Thoracic aorta (tissue), 2 donors: ENCODE measurements around the gene MADCAM1. TPM values are rescaled to one million over a fixed set of nuclear protein-coding genes. Genes with fewer than 3 reads are reported as not detected.
A peak's percentile ranks its signal among the peaks of the same experiment; 100 is the strongest.

Experiments used
- ATAC-seq: fragments of 150-250 bp; one replicate; pipeline ENCODE4 v1.8.0; 2017; ENCODE audit warnings: low read depth; ENCODE audit not compliant: insufficient number of reproducible peaks, low FRiP score
- DNase-seq: peaks from one replicate; pipeline ENCODE4 v3.0.0-alpha.2; 2020; ENCODE audit warnings: low spot score
- H3K27ac ChIP-seq, 2 donors: fragments of 200-600 bp; sonication (generic); 1 replicate in 1 of 2; 2 replicates in 1 of 2; pipeline ENCODE4 v1.5.1; 2016; ENCODE audit warnings: mild to moderate bottlenecking in 2 of 2, moderate library complexity in 2 of 2
- H3K27me3 ChIP-seq: fragments of 200-600 bp; sonication (generic); replicated peaks from 2 replicates; pipeline ENCODE4 v1.6.0; 2016; ENCODE audit warnings: mild to moderate bottlenecking; ENCODE audit not compliant: insufficient read depth
- H3K36me3 ChIP-seq: fragments of 200-600 bp; sonication (generic); one replicate; pipeline ENCODE4 v1.5.1; 2016
- H3K4me1 ChIP-seq, 2 donors: fragments of 200-600 bp; sonication (generic); 1 replicate in 1 of 2; 2 replicates in 1 of 2; pipeline versions ENCODE4 v1.5.1 to v1.6.0; 2016; ENCODE audit warnings: low read depth in 2 of 2, mild to moderate bottlenecking in 1 of 2; ENCODE audit not compliant: control insufficient read depth in 1 of 2
- H3K4me3 ChIP-seq: fragments of 200-600 bp; sonication (generic); 2 replicates; pipeline ENCODE4 v1.5.1; 2016; ENCODE audit warnings: mild to moderate bottlenecking
- H3K9me3 ChIP-seq: fragments of 200-600 bp; sonication (generic); 2 replicates; pipeline ENCODE4 v1.5.1; 2016
- total RNA-seq, 2 donors: library from RNA; depleted of rRNA; stranded (reverse); fragments of >200 nt; gene quantifications; one replicate each; pipeline versions ENCODE4 v1.1.0 to v1.2.3, GENCODE V29; 2016
- TF ChIP-seq, protein P1 (sequence below): fragments of 200-600 bp; sonication (generic); IDR thresholded peaks from one replicate; pipeline ENCODE4 v1.5.1; 2019; ENCODE audit warnings: antibody characterized with exemption

Gene MADCAM1
- total RNA-seq, 2 donors from 2014 or later = 0.92 TPM; not detected in 1

GRCh38 chr19:461721-462551 is 34.4 kb upstream of the MADCAM1 start:
- no peak for ATAC-seq
- Histone ChIP-seq H3K9me3 (no peaks in the 10 kb centered on the region), H3K36me3 (no peaks in the 10 kb centered on the region), H3K4me1 (peaks cover 0 to 5% of the 10 kb centered on the region in 2 donors), H3K4me3 (peak overlapping the region; percentile 64), H3K27ac (no peak overlapping the region), H3K27me3 (peaks cover 6% of the 10 kb centered on the region)
- DNase-seq = no peak
- TF ChIP-seq, protein P1, sequence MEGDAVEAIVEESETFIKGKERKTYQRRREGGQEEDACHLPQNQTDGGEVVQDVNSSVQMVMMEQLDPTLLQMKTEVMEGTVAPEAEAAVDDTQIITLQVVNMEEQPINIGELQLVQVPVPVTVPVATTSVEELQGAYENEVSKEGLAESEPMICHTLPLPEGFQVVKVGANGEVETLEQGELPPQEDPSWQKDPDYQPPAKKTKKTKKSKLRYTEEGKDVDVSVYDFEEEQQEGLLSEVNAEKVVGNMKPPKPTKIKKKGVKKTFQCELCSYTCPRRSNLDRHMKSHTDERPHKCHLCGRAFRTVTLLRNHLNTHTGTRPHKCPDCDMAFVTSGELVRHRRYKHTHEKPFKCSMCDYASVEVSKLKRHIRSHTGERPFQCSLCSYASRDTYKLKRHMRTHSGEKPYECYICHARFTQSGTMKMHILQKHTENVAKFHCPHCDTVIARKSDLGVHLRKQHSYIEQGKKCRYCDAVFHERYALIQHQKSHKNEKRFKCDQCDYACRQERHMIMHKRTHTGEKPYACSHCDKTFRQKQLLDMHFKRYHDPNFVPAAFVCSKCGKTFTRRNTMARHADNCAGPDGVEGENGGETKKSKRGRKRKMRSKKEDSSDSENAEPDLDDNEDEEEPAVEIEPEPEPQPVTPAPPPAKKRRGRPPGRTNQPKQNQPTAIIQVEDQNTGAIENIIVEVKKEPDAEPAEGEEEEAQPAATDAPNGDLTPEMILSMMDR = no peak

GRCh38 chr19:463483-464207 is 32.6 kb upstream of the MADCAM1 start:
- no peak for DNase-seq
- Histone ChIP-seq H3K4me3 (no peak overlapping the region), H3K9me3 (no peaks in the 10 kb centered on the region), H3K36me3 (no peaks in the 10 kb centered on the region), H3K27me3 (peaks cover 6% of the 10 kb centered on the region), H3K4me1 (peaks cover 0 to 5% of the 10 kb centered on the region in 2 donors), H3K27ac (no peak overlapping the region)
- TF ChIP-seq, protein P1 = no peak
- ATAC-seq = no peak

DNA sequence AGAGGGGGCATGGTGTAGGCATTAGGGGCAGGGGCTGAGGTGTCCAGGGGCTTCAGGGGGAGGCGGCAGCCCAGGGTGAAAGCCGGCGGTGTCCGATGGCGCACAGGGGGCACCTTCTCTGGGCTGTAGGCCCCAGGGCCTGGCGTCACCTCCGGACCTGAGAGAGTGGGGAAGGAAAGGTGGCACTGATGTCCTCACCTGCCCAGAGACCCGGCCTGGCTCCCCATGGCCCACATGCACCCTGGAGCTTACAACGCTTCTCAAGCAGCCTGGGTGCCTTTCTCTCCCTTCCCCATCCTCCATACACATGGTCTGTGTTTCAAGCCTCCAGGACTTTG is 32.1 kb upstream of the MADCAM1 start:
- H3K4me3 ChIP-seq = no peak overlapping the region
- H3K9me3 ChIP-seq = no peaks in the 10 kb centered on the region
- TF ChIP-seq, protein P1 = no peak
- DNase-seq (no peak), ATAC-seq (no peak)
- H3K27me3 ChIP-seq = peaks cover 6% of the 10 kb centered on the region
- no peaks in the 10 kb centered on the region for H3K36me3 ChIP-seq
- peaks cover 0 to 5% of the 10 kb centered on the region in 2 donors for H3K4me1 ChIP-seq
- no peak overlapping the region for H3K27ac ChIP-seq

DNA sequence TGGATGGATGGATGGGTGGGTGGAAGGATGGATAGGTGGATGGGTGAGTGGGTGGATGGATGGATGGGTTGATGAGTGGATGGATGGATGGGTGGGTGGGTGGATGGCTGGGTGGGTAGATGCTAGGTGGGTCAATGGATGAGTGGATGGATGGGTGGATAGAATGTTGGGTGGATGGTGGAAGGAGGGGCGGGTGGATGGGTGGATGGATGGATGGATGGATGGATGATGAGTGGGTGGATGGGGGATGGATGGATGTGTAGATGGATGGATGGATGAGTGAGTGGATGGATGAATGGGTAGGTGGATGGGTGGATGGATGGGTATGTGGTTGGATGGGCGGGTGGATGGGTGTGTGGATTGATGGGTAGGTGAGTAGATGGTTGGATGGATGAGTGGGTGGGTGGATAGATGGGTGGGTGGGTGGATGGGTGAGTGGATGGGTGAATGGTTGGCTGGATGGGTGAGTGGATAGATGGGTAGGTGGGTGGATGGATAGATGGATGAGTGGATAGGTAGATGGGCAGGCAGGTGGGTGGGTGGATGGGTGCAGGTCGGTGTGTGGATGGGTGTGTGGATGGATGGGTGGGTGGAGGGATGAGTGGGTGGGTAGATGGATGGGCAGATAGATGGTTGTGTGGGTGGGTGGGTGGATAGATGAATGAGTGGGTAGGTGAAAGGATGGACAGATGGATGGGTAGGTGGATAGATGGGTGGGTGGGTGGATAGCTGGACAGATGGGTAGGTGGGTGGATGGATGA is 31.1 kb upstream of the MADCAM1 start:
- Histone ChIP-seq H3K36me3 (no peaks in the 10 kb centered on the region), H3K9me3 (no peaks in the 10 kb centered on the region), H3K27me3 (peaks cover 3% of the 10 kb centered on the region), H3K4me3 (no peak overlapping the region), H3K4me1 (peaks cover 0 to 5% of the 10 kb centered on the region in 2 donors), H3K27ac (no peak overlapping the region)
- ATAC-seq (no peak), DNase-seq (no peak)
- TF ChIP-seq, protein P1 = no peak

DNA sequence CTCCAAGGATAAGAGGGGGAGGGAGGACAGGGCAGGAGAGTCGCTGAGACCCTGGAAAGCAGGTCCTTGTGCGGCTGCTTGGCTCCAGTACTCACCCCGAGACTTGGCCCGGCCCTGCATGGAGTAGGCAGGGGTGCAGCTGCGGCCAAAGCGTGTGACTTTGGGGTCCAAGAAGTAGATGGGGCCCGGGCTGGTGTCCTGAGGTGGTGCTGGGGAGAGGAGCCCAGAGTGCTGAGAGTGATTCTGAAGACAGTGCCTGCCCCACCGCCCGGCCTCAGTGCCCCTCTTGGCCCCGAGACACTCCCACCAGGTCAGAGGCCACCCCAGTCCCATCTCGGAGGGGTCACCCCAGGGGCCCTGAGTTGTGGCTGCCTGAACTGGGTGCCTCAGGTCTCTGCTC is 28.7 kb upstream of the MADCAM1 start:
- Histone ChIP-seq H3K27me3 (no peaks in the 10 kb centered on the region), H3K4me1 (no peaks in the 10 kb centered on the region), H3K27ac (no peak overlapping the region), H3K4me3 (no peak overlapping the region), H3K36me3 (no peaks in the 10 kb centered on the region), H3K9me3 (no peaks in the 10 kb centered on the region)
- DNase-seq = no peak
- no peak for ATAC-seq
- TF ChIP-seq, protein P1 = no peak
